H1 (cell line): ENCODE measurements around the gene PLXNB3. TPM values are rescaled to one million over a fixed set of nuclear protein-coding genes. Genes with fewer than 3 reads are reported as not detected.

Source experiments
- CTCF ChIA-PET: fragments of 300-600 bp; sonication (Branson Sonifier 250); formaldehyde crosslinking; loops from one replicate; lab custom pipeline; 2021; ENCODE audit not compliant: partially characterized antibody; lab: Charles Lee
- POLR2A ChIA-PET: fragments of 300-600 bp; sonication (Branson Sonifier 250); formaldehyde crosslinking; loops from one replicate; lab custom pipeline; 2021; ENCODE audit warnings: inconsistent platforms; ENCODE audit not compliant: partially characterized antibody; lab: Charles Lee
- DNase-seq, 2 experiments: peaks; one replicate each; pipeline versions ENCODE4 v3.0.0 to v3.0.0-alpha.2; 2010 to 2022; ENCODE audit warnings: low spot score in 2 of 2, low read depth in 1 of 2, mixed read lengths in 1 of 2
- FAIRE-seq: peaks from 2 replicates; lab custom pipeline; 2011; peaks lifted over from hg19 to GRCh38; lab: Jason Lieb, UNC
- H2AFZ ChIP-seq: 2 replicates; pipeline ENCODE4 v1.8.1; 2012; ENCODE audit warnings: low read length, inconsistent platforms
- H2AK5ac ChIP-seq: 2 replicates; pipeline ENCODE4 v1.6.1; 2013; ENCODE audit warnings: low read depth, low read length
- H2BK120ac ChIP-seq: replicated peaks from 2 replicates; pipeline ENCODE3; 2013; ENCODE audit warnings: low read depth, low read length, inconsistent platforms
- H2BK12ac ChIP-seq: 2 replicates; pipeline ENCODE4 v1.6.1; 2013; ENCODE audit warnings: low read depth, low read length
- H2BK15ac ChIP-seq: 2 replicates; pipeline ENCODE4 v1.6.1; 2013; ENCODE audit warnings: low read length
- H2BK20ac ChIP-seq: 2 replicates; pipeline ENCODE4 v1.6.1; 2013; ENCODE audit warnings: low read length
- H2BK5ac ChIP-seq: 2 replicates; pipeline ENCODE4 v1.6.1; 2013; ENCODE audit warnings: low read depth, low read length
- H3K14ac ChIP-seq: 2 replicates; pipeline ENCODE4 v1.6.1; 2013; ENCODE audit warnings: inconsistent platforms; ENCODE audit not compliant: insufficient read length
- H3K18ac ChIP-seq: 2 replicates; pipeline ENCODE4 v1.6.1; 2013; ENCODE audit warnings: low read length; ENCODE audit errors: extremely low read depth
- H3K23ac ChIP-seq: 2 replicates; pipeline ENCODE4 v1.6.1; 2013; ENCODE audit warnings: inconsistent platforms; ENCODE audit not compliant: insufficient read length
- H3K23me2 ChIP-seq: 2 replicates; pipeline ENCODE4 v1.6.1; 2013; ENCODE audit warnings: low read depth, low read length
- H3K27ac ChIP-seq: 2 replicates; pipeline ENCODE4 v1.6.1; 2011; ENCODE audit warnings: low read depth, low read length, inconsistent platforms
- H3K27me3 ChIP-seq, 4 experiments: replicated peaks in 1 of 4; 1 replicate in 1 of 4; 2 replicates in 3 of 4; pipeline versions ENCODE4 v1.6.1 to v1.8.1; 2011 to 2013; ENCODE audit warnings: low read length in 3 of 4, mild to moderate bottlenecking in 3 of 4, inconsistent platforms in 2 of 4, mixed read lengths in 2 of 4, moderate library complexity in 1 of 4; ENCODE audit not compliant: control insufficient read depth in 3 of 4, insufficient read depth in 3 of 4; ENCODE audit errors: extremely low read depth in 1 of 4
- H3K36me3 ChIP-seq, 4 experiments: 2 replicates each; pipeline versions ENCODE4 v1.6.1 to v1.8.1; 2011 to 2013; ENCODE audit warnings: mild to moderate bottlenecking in 4 of 4, low read length in 3 of 4, moderate library complexity in 2 of 4, control low read depth in 1 of 4, inconsistent platforms in 1 of 4; ENCODE audit not compliant: insufficient read depth in 4 of 4, control insufficient read depth in 2 of 4
- H3K4ac ChIP-seq: replicated peaks from 2 replicates; pipeline ENCODE3; 2013; ENCODE audit warnings: low read length, low read depth, mixed read lengths, inconsistent platforms; ENCODE audit not compliant: insufficient read length
- H3K4me1 ChIP-seq, 4 experiments: replicated peaks in 1 of 4; 1 replicate in 1 of 4; 2 replicates in 3 of 4; pipeline versions ENCODE4 v1.6.1 to v1.8.1; 2011 to 2013; ENCODE audit warnings: low read length in 3 of 4, inconsistent platforms in 2 of 4, mixed read lengths in 1 of 4; ENCODE audit not compliant: insufficient read depth in 4 of 4, control insufficient read depth in 3 of 4
- H3K4me2 ChIP-seq, 2 experiments: 2 replicates each; pipeline versions ENCODE4 v1.6.1 to v1.8.1; 2011 to 2013; ENCODE audit warnings: low read depth in 2 of 2, low read length in 2 of 2, control low read depth in 1 of 2, inconsistent platforms in 1 of 2, mild to moderate bottlenecking in 1 of 2; ENCODE audit not compliant: insufficient read depth in 1 of 2
- H3K4me3 ChIP-seq, 4 experiments: fragments of 200-600, 300-600 bp in 1 of 4; sonication (generic), shearing (Covaris generic), sonication (Bioruptor Twin) in 1 of 4; 2 replicates each; pipeline versions ENCODE4 v1.5.1 to v1.8.1; 2011 to 2016; ENCODE audit warnings: low read length in 4 of 4, low read depth in 3 of 4, control low read depth in 2 of 4, inconsistent platforms in 2 of 4, mild to moderate bottlenecking in 2 of 4, mixed read lengths in 1 of 4, moderate library complexity in 1 of 4; ENCODE audit not compliant: insufficient read depth in 2 of 4; ENCODE audit errors: extremely low read depth in 1 of 4
- H3K56ac ChIP-seq: replicated peaks from 2 replicates; pipeline ENCODE3; 2013; ENCODE audit warnings: low read depth, mild to moderate bottlenecking, mixed read lengths, low read length, inconsistent platforms; ENCODE audit not compliant: insufficient read length
- H3K79me1 ChIP-seq: 2 replicates; pipeline ENCODE4 v1.6.1; 2013; ENCODE audit warnings: low read depth, low read length, control low read depth
- H3K79me2 ChIP-seq, 2 experiments: 2 replicates each; pipeline versions ENCODE4 v1.6.1 to v1.8.1; 2012 to 2013; ENCODE audit warnings: low read length in 2 of 2, mild to moderate bottlenecking in 2 of 2, inconsistent platforms in 1 of 2; ENCODE audit not compliant: insufficient read depth in 2 of 2, control insufficient read depth in 1 of 2
- H3K9ac ChIP-seq, 4 experiments: replicated peaks in 1 of 4; 1 replicate in 1 of 4; 2 replicates in 3 of 4; pipeline versions ENCODE4 v1.6.1 to v1.8.1; 2011 to 2013; ENCODE audit warnings: low read depth in 3 of 4, low read length in 3 of 4, control low read depth in 2 of 4, mild to moderate bottlenecking in 2 of 4, moderate library complexity in 2 of 4, inconsistent platforms in 1 of 4; ENCODE audit errors: extremely low read depth in 1 of 4
- H3K9me3 ChIP-seq, 2 experiments: 2 replicates each; pipeline versions ENCODE4 v1.6.1 to v1.8.1; 2012 to 2013; ENCODE audit warnings: mild to moderate bottlenecking in 2 of 2, moderate library complexity in 2 of 2, control low read depth in 1 of 2, inconsistent platforms in 1 of 2, low read depth in 1 of 2, low read length in 1 of 2, mixed read lengths in 1 of 2; ENCODE audit not compliant: insufficient read depth in 2 of 2
- H4K20me1 ChIP-seq, 2 experiments: replicated peaks in 1 of 2; 2 replicates each; pipeline versions ENCODE3 to v1.8.1; 2011 to 2013; ENCODE audit warnings: inconsistent platforms in 2 of 2, low read length in 2 of 2, mild to moderate bottlenecking in 1 of 2; ENCODE audit not compliant: insufficient read depth in 2 of 2, control insufficient read depth in 1 of 2
- H4K5ac ChIP-seq: 2 replicates; pipeline ENCODE4 v1.6.1; 2013; ENCODE audit warnings: low read length, low read depth, mixed read lengths, inconsistent platforms; ENCODE audit not compliant: insufficient read length
- H4K8ac ChIP-seq: 2 replicates; pipeline ENCODE4 v1.8.0; 2013; ENCODE audit warnings: mild to moderate bottlenecking, moderate library complexity, low read length, inconsistent platforms; ENCODE audit not compliant: insufficient read depth; ENCODE audit errors: extremely low read depth
- H4K91ac ChIP-seq: replicated peaks from 2 replicates; pipeline ENCODE3; 2013; ENCODE audit warnings: low read length, mixed read lengths, inconsistent platforms; ENCODE audit not compliant: insufficient read length
- YY1 ChIP-seq: IDR thresholded peaks from 2 replicates; pipeline ENCODE4 v1.6.1; 2011; ENCODE audit warnings: low read depth, mild to moderate bottlenecking, low read length
- WGBS, 2 experiments: shearing (Covaris generic) in 1 of 2; methylation state at CpG; one replicate each; pipeline versions ENCODE4 v1.1.6 to v1.1.7; 2013 to 2015; ENCODE audit warnings: low lambda C conversion rate in 2 of 2, mixed read lengths in 2 of 2, inconsistent platforms in 1 of 2, low coverage in 1 of 2, missing lambda C conversion rate in 1 of 2; ENCODE audit not compliant: insufficient replicate concordance in 2 of 2, insufficient coverage in 1 of 2, insufficient read length in 1 of 2; ENCODE audit errors: extremely low coverage in 1 of 2, missing lambda C conversion rate in 1 of 2; 5-methylcytosine and 5-hydroxymethylcytosine counted together
- polyA plus RNA-seq, 7 experiments: library from polyadenylated mRNA; depleted of rRNA in 3 of 7; stranded (reverse) in 5 of 7; unstranded in 2 of 7; fragments of >200 nt in 5 of 7; fragments of 200-250 nt in 2 of 7; gene quantifications; 1 replicate in 5 of 7; 2 replicates in 1 of 7; 4 replicates in 1 of 7; pipeline versions ENCODE4 v1.2.1 to v1.2.3, GENCODE V29; 2011 to 2013; ENCODE audit warnings: missing spikeins in 2 of 7, mixed read lengths in 2 of 7
- total RNA-seq: library from RNA; stranded (reverse); fragmentation: NEBNext Ultra II Directional; extraction: Animal tissue kit (Norgen Biotek cat#: 25700); gene quantifications from 2 replicates; pipeline ENCODE4 v1.2.1, GENCODE V29; 2021
- TF ChIP-seq, protein P1 (sequence below): IDR thresholded peaks from 2 replicates; pipeline ENCODE4 v1.6.1; 2012; ENCODE audit warnings: inconsistent platforms

PLXNB3 gene
- total and polyA plus RNA-seq, 2 of the 8 experiments (the other 6 are each of a cell fraction or from before 2014, with no cell fraction given): 1.2 to 2.7 TPM

- no peak overlapping the region for H2AK5ac ChIP-seq
- DNase-seq (no peak), FAIRE-seq (no peak)
- H3K23me2 ChIP-seq: 0 out of 2 replicates have a peak, but pooled peaks cover 2% of the 10 kb centered on the region
- no peak overlapping the region for H3K23ac ChIP-seq
- H3K14ac ChIP-seq: no peak overlapping the region
- no peak overlapping the region for H2BK20ac ChIP-seq
- no peak overlapping the region for H2BK12ac ChIP-seq
- no peak overlapping the region for H4K8ac ChIP-seq
- no peak overlapping the region for H4K91ac ChIP-seq
- WGBS, 2 experiments: 96% methylated on average over 4 of the region's 5 CpGs; no CpG with 5 or more reads in 1 of the 2 experiments
- H3K4ac ChIP-seq: no peak overlapping the region
- no peak overlapping the region for H2BK5ac ChIP-seq
- H3K4me2 ChIP-seq: no peak overlapping the region
- CTCF ChIA-PET: interaction anchor here (0.8 to 2.0 kb wide), 8 partner anchors 9 to 124 kb away, joined by 3 to 7 read pairs (median 4); partner anchors contain the start of gene PLXNB3
- H3K79me2 ChIP-seq: peaks cover 0 to 14% of the 10 kb centered on the region in 2 experiments; a peak in 1 of 4 replicates
- H3K79me1 ChIP-seq: no peaks in the 10 kb centered on the region; the same call in none of the 2 replicates
- H3K4me1 ChIP-seq: peaks cover 0 to 12% (median 6%) of the 10 kb centered on the region in 4 experiments; a peak in 4 of 7 replicates
- no peak overlapping the region for H2BK120ac ChIP-seq
- H3K56ac ChIP-seq: no peak overlapping the region
- no peak overlapping the region for H4K5ac ChIP-seq
- no peak overlapping the region for H3K4me3 ChIP-seq
- H3K9ac ChIP-seq: no peak overlapping the region
- no peaks in the 10 kb centered on the region for H3K27me3 ChIP-seq
- no peak overlapping the region for H2BK15ac ChIP-seq
- H2AFZ ChIP-seq: no peak overlapping the region
- TF ChIP-seq, protein P1, sequence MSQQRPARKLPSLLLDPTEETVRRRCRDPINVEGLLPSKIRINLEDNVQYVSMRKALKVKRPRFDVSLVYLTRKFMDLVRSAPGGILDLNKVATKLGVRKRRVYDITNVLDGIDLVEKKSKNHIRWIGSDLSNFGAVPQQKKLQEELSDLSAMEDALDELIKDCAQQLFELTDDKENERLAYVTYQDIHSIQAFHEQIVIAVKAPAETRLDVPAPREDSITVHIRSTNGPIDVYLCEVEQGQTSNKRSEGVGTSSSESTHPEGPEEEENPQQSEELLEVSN: no peak
- TF ChIP-seq YY1: no peak
- peaks cover 2 to 10% of the 10 kb centered on the region in 2 experiments for H4K20me1 ChIP-seq
- peaks cover 0 to 33% (median 6%) of the 10 kb centered on the region in 4 experiments; a peak in 3 of 8 replicates for H3K36me3 ChIP-seq
- no peaks in the 10 kb centered on the region for H3K9me3 ChIP-seq
- H3K18ac ChIP-seq: no peak overlapping the region
- H3K27ac ChIP-seq: no peak overlapping the region
- POLR2A ChIA-PET: interaction anchor here (0.7 to 2.9 kb wide), 10 partner anchors 8 to 171 kb away, joined by 3 to 11 read pairs (median 5); partner anchors contain the start of genes ARHGAP4 and L1CAM
These were observed 35.3 kb downstream of the PLXNB3 start for GRCh38 chrX:153799326-153799725.
